ENCODE results near the gene SLIT2.

GRCh38 chr4:20254511-20255250 lies 3.0 kb downstream of the SLIT2 start:
- TF ChIP-seq POLR2AphosphoS5 (IDR thresholded peaks at IDR 0.05), result peak in 1 of 2 donors; percentile 7
- peak in 1 of 3 experiments; percentile 10 for TF ChIP-seq CTCF (IDR thresholded peaks at IDR 0.05)
- TF ChIP-seq POLR2A (IDR thresholded peaks at IDR 0.05; ENCODE audit: low read depth), result no peak
- TF ChIP-seq EP300 (IDR thresholded peaks at IDR 0.05), result no peak

All from esophagus muscularis mucosa (tissue), 4 donors.